SK-N-SH (cell line): ENCODE data around the gene FAM131A. TPM values are rescaled to one million over a fixed set of nuclear protein-coding genes. Genes with fewer than 3 reads are reported as not detected.
A peak's percentile ranks its signal among the peaks of the same experiment; 100 is the strongest.

Source experiments
- CTCF ChIA-PET: fragments of 300-600, 350-600 bp; formaldehyde crosslinking; extraction: SDS; loops from one replicate; lab custom pipeline; 2021; lab: Yijun Ruan, JAX
- POLR2A ChIA-PET: fragments of 350-600 bp; sonication (Branson Sonifier 250); formaldehyde crosslinking; extraction: SDS; loops from one replicate; lab custom pipeline; 2020; ENCODE audit warnings: antibody characterized with exemption, inconsistent platforms; lab: Yijun Ruan, JAX
- DNase-seq: peaks from one replicate; pipeline ENCODE4 v3.0.0; 2012
- H2AFZ ChIP-seq: fragments of 200-600 bp; sonication (generic); 2 replicates; pipeline ENCODE4 v1.8.1; 2016; ENCODE audit warnings: antibody characterized with exemption, mild to moderate bottlenecking, low read depth
- H3F3A ChIP-seq: fragments of 200-600 bp; sonication (generic); replicated peaks from 2 replicates; pipeline ENCODE3; 2016; ENCODE audit warnings: antibody characterized with exemption, mild to moderate bottlenecking; ENCODE audit not compliant: insufficient read depth
- H3K27ac ChIP-seq, 2 experiments: fragments of 200-500 bp in 1 of 2; fragments of 200-600 bp in 1 of 2; sonication (Bioruptor generic) in 1 of 2; sonication (generic), shearing (Covaris generic) in 1 of 2; 2 replicates each; pipeline versions ENCODE4 v1.5.1 to v1.6.1; 2014 to 2016; ENCODE audit warnings: low read depth in 2 of 2, inconsistent platforms in 1 of 2, low read length in 1 of 2, mild to moderate bottlenecking in 1 of 2, mixed read lengths in 1 of 2
- H3K27me3 ChIP-seq: fragments of 200-600 bp; sonication (generic), shearing (Covaris generic); 2 replicates; pipeline ENCODE4 v1.6.1; 2016; ENCODE audit warnings: mixed run types; ENCODE audit not compliant: insufficient read depth
- H3K36me3 ChIP-seq, 2 experiments: fragments of 200-500 bp in 1 of 2; fragments of 200-600 bp in 1 of 2; sonication (Bioruptor generic) in 1 of 2; sonication (generic) in 1 of 2; replicated peaks in 1 of 2; 2 replicates each; pipeline versions ENCODE3 to v1.5.1; 2014 to 2016; ENCODE audit warnings: low read length in 1 of 2, mild to moderate bottlenecking in 1 of 2; ENCODE audit not compliant: insufficient read depth in 2 of 2, control insufficient read depth in 1 of 2
- H3K4me1 ChIP-seq, 2 experiments: fragments of 200-500 bp in 1 of 2; fragments of 200-600 bp in 1 of 2; sonication (Bioruptor generic) in 1 of 2; sonication (generic), shearing (Covaris generic) in 1 of 2; 2 replicates each; pipeline versions ENCODE4 v1.5.1 to v1.6.1; 2014 to 2016; ENCODE audit warnings: low read depth in 1 of 2, low read length in 1 of 2, mixed run types in 1 of 2; ENCODE audit not compliant: insufficient read depth in 2 of 2, control insufficient read depth in 1 of 2
- H3K4me2 ChIP-seq: fragments of 200-600 bp; sonication (generic), shearing (Covaris generic); 2 replicates; pipeline ENCODE4 v1.6.1; 2017; ENCODE audit warnings: mixed run types
- H3K4me3 ChIP-seq, 2 experiments: fragments of 200-500 bp in 1 of 2; fragments of 200-600 bp in 1 of 2; sonication (Bioruptor generic) in 1 of 2; sonication (generic), shearing (Covaris generic) in 1 of 2; 2 replicates each; pipeline versions ENCODE4 v1.5.1 to v1.8.1; 2014 to 2016; ENCODE audit warnings: low read depth in 2 of 2, inconsistent platforms in 1 of 2, low read length in 1 of 2, mild to moderate bottlenecking in 1 of 2, mixed read lengths in 1 of 2, moderate library complexity in 1 of 2
- H3K79me2 ChIP-seq: fragments of 200-600 bp; sonication (generic); 2 replicates; pipeline ENCODE4 v1.8.1; 2017; ENCODE audit warnings: mild to moderate bottlenecking; ENCODE audit not compliant: insufficient read depth
- H3K9ac ChIP-seq: fragments of 200-600 bp; sonication (generic); 2 replicates; pipeline ENCODE4 v1.6.1; 2017; ENCODE audit warnings: mixed run types
- H3K9me2 ChIP-seq: fragments of 200-600 bp; sonication (generic); 2 replicates; pipeline ENCODE4 v1.6.1; 2017; ENCODE audit warnings: mixed run types
- H3K9me3 ChIP-seq: fragments of 200-600 bp; sonication (generic); 2 replicates; pipeline ENCODE4 v1.6.1; 2017; ENCODE audit warnings: mixed run types, mild to moderate bottlenecking, moderate library complexity
- H4K20me1 ChIP-seq: fragments of 200-600 bp; sonication (generic); 2 replicates; pipeline ENCODE4 v1.6.1; 2017; ENCODE audit warnings: mild to moderate bottlenecking, mixed run types; ENCODE audit not compliant: insufficient read depth
- CTCF ChIP-seq: fragments of 200-600 bp; sonication (generic); IDR thresholded peaks from 2 replicates; pipeline ENCODE4 v1.6.1; 2017; ENCODE audit warnings: antibody characterized with exemption, mild to moderate bottlenecking, moderate library complexity
- ELF1 ChIP-seq: IDR thresholded peaks from 2 replicates; pipeline ENCODE4 v1.4.0; 2012
- EP300 ChIP-seq, 2 experiments: IDR thresholded peaks; 2 replicates each; pipeline versions ENCODE4 v1.4.0 to v1.6.1; 2012; ENCODE audit warnings: borderline replicate concordance in 1 of 2, low read depth in 1 of 2, low read length in 1 of 2
- EZH2phosphoT487 ChIP-seq: fragments of 200-600 bp; sonication (generic); IDR thresholded peaks from 2 replicates; pipeline ENCODE4 v1.6.1; 2017; ENCODE audit warnings: low read depth, mixed run types, mild to moderate bottlenecking, antibody characterized with exemption, moderate library complexity, borderline replicate concordance
- GABPA ChIP-seq: IDR thresholded peaks from 2 replicates; pipeline ENCODE4 v1.4.0; 2012; ENCODE audit warnings: low read depth, mild to moderate bottlenecking
- IRF3 ChIP-seq: fragments of 150-350 bp; IDR thresholded peaks from 2 replicates; pipeline ENCODE4 v1.6.1; 2016; ENCODE audit warnings: mild to moderate bottlenecking, low read depth, low read length
- JUND ChIP-seq: IDR thresholded peaks from 2 replicates; pipeline ENCODE4 v1.4.0; 2012
- NFIC ChIP-seq: IDR thresholded peaks from 2 replicates; pipeline ENCODE4 v1.4.0; 2012; ENCODE audit warnings: borderline replicate concordance
- PBX3 ChIP-seq: IDR thresholded peaks from 2 replicates; pipeline ENCODE4; 2012
- RAD21 ChIP-seq: IDR thresholded peaks from 2 replicates; pipeline ENCODE4 v1.6.1; 2012; ENCODE audit warnings: mild to moderate bottlenecking, low read length
- REST ChIP-seq: IDR thresholded peaks from 2 replicates; pipeline ENCODE4 v1.6.1; 2012; ENCODE audit warnings: mild to moderate bottlenecking, low read depth, low read length, moderate library complexity
- USF1 ChIP-seq: IDR thresholded peaks from 2 replicates; pipeline ENCODE4 v1.4.0; 2012; ENCODE audit warnings: low read depth, borderline replicate concordance
- USF2 ChIP-seq: fragments of 150-350 bp; IDR thresholded peaks from 2 replicates; pipeline ENCODE4 v1.6.1; 2017; ENCODE audit warnings: antibody characterized with exemption, low read length, low read depth, borderline replicate concordance
- YY1 ChIP-seq: IDR thresholded peaks from 2 replicates; pipeline ENCODE4 v1.4.0; 2012; ENCODE audit warnings: low read depth, mild to moderate bottlenecking
- ZBTB33 ChIP-seq: IDR thresholded peaks from 2 replicates; pipeline ENCODE4 v1.4.0; 2012; ENCODE audit warnings: low read depth, borderline replicate concordance
- WGBS: methylation state at CpG from one replicate; pipeline ENCODE4 v1.1.6; 2017; ENCODE audit warnings: low lambda C conversion rate; 5-methylcytosine and 5-hydroxymethylcytosine counted together
- polyA plus RNA-seq, 3 experiments: library from polyadenylated mRNA; depleted of rRNA; stranded (reverse); fragments of >200 nt; gene quantifications; 2 replicates each; pipeline ENCODE4 v1.2.3, GENCODE V29; 2012

The FAM131A gene
- polyA plus RNA-seq, 1 of the 3 experiments (the other 2 are of a cell fraction): 31.6 TPM

- no peak for TF ChIP-seq ZBTB33
- no peak for TF ChIP-seq EZH2phosphoT487
Observed at GRCh38 chr3:184328516-184328915, 8.9 kb upstream of the FAM131A start (continued).

GRCh38 chr3:184332370-184333090 lies 4.9 kb upstream of the FAM131A start:
- ChIA-PET CTCF (no interaction called here), POLR2A (no interaction called here)
- Histone ChIP-seq H2AFZ (no peak overlapping the region), H3K36me3 (peaks cover 60 to 65% of the 10 kb centered on the region in 2 experiments), H3K9me3 (no peaks in the 10 kb centered on the region), H3K79me2 (peaks cover 59% of the 10 kb centered on the region), H3K27me3 (no peaks in the 10 kb centered on the region), H3F3A (peaks cover 78% of the 10 kb centered on the region), H3K4me3 (no peak overlapping the region), H3K9ac (peak overlapping the region; percentile 53), H3K27ac (peak overlapping the region; percentile 41 to 90), H3K4me2 (peak overlapping the region; percentile 48), H4K20me1 (peaks cover 23% of the 10 kb centered on the region), H3K4me1 (peaks cover 22 to 38% of the 10 kb centered on the region in 2 experiments; a peak in 3 of 4 replicates), H3K9me2 (no peaks in the 10 kb centered on the region)
- no peak for DNase-seq
- WGBS: 41% methylated on average over 10 of the region's 10 CpGs
- TF ChIP-seq CTCF (no peak), USF2 (no peak), ZBTB33 (no peak), JUND (peak; percentile 70), GABPA (no peak), YY1 (no peak), NFIC (peak; percentile 66), EP300 (IDR thresholded peaks at IDR 0.05; ENCODE audit: borderline replicate concordance in 1 of 2, low read depth in 1 of 2, low read length in 1 of 2) (no peak), PBX3 (peak; percentile 33; the same call in 1 of the 2 replicates), IRF3 (no peak), RAD21 (no peak), USF1 (no peak), REST (0 out of 2 replicates have a peak, but pooled peaks have one; percentile 15), ELF1 (no peak)
